Transverse colon (tissue), 4 donors: ENCODE data around the gene SIGLEC7.

ENCODE experiments used
- POLR2A ChIP-seq: fragments of 450-650 bp; IDR thresholded peaks from one replicate; pipeline ENCODE4 v1.6.1; 2016; ENCODE audit warnings: antibody characterized with exemption, mild to moderate bottlenecking, moderate library complexity
- POLR2AphosphoS5 ChIP-seq, 3 donors: sonication (generic); formaldehyde crosslinking; IDR thresholded peaks; one replicate each; pipeline ENCODE4 v1.6.1; 2016; ENCODE audit warnings: antibody characterized with exemption in 3 of 3
- TF ChIP-seq, protein P1 (sequence below), 5 experiments: fragments of 200-600 bp in 3 of 5; fragments of 450-650 bp in 2 of 5; sonication (generic) in 3 of 5; IDR thresholded peaks; 1 replicate in 2 of 5; 2 replicates in 3 of 5; pipeline ENCODE4 v1.5.1; 2016 to 2017; ENCODE audit warnings: antibody characterized with exemption in 5 of 5, inconsistent platforms in 3 of 5, mild to moderate bottlenecking in 2 of 5, moderate library complexity in 1 of 5

DNA sequence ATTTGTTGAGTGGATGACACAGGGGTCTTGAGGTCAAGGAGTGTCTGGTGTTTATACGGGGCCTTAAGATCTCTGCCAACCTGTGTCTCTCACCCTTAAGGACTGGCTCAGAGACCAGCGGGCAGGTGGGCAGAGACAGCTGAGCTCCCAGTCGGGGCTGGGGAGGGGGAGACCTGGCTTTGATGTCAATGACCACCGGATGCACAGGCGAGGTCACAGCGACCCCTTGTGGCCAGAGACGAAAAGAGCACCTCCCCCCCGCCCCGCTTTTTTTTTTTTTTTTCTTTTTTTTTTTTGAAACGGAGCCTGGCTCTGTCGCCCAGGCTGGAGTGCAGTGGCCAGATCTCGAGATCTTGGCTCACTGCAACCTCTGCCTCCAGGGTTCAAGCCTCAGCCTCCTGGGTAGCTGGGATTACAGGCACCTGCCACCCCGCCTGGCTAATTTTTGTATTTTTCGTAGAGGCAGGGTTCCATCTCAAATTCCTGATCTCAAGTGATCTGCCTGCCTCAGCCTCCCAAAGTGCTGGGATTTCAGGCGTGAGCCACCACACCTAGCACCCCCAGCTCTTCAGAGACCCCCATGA, 47.3 kb upstream of the SIGLEC7 start:
- TF ChIP-seq POLR2A (no peak), POLR2AphosphoS5 (IDR thresholded peaks at IDR 0.05) (no peak)
- TF ChIP-seq, protein P1, sequence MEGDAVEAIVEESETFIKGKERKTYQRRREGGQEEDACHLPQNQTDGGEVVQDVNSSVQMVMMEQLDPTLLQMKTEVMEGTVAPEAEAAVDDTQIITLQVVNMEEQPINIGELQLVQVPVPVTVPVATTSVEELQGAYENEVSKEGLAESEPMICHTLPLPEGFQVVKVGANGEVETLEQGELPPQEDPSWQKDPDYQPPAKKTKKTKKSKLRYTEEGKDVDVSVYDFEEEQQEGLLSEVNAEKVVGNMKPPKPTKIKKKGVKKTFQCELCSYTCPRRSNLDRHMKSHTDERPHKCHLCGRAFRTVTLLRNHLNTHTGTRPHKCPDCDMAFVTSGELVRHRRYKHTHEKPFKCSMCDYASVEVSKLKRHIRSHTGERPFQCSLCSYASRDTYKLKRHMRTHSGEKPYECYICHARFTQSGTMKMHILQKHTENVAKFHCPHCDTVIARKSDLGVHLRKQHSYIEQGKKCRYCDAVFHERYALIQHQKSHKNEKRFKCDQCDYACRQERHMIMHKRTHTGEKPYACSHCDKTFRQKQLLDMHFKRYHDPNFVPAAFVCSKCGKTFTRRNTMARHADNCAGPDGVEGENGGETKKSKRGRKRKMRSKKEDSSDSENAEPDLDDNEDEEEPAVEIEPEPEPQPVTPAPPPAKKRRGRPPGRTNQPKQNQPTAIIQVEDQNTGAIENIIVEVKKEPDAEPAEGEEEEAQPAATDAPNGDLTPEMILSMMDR (IDR thresholded peaks at IDR 0.05) = peak; percentile 54 to 67 (median 57)
